T-helper 1 cell treated with Interleukin-12 subunit alpha and Interleukin-12 subunit beta and Interleukin-4 antibody, amounts not matched to agents 30 ng/mL and 1 ng/mL, for 36 hours (primary cell): ENCODE data around the gene FBXO42. TPM values are rescaled to one million over a fixed set of nuclear protein-coding genes. Genes with fewer than 3 reads are reported as not detected.

Experiments used
- intact Hi-C: fragments of 100-400 bp; cut with micrococcal nuclease; formaldehyde crosslinking; loops from one replicate; pipeline ENCODE4 v1.15.1; 2024
- total RNA-seq: library from RNA; stranded (reverse); gene quantifications from 2 replicates; pipeline ENCODE4 v1.2.3, GENCODE V29; 2022

The FBXO42 gene
- 20.0 and 20.1 TPM in 2 replicates for total RNA-seq

GRCh38 chr1:16351994-16352841, at the start of gene FBXO42:
TSS of gene FBXO42 (minus strand) at chr1:16352480. CDS start at chr1:16315418, 37,062 bp downstream.
- intact Hi-C loops, result loop anchor here (1.0 to 5.0 kb wide), 7 partner anchors 11 to 825 kb away; partner anchors contain the start of genes CPLANE2, DNAJC16, NECAP2 and SPEN

GRCh38 chr1:16398371-16398953, 46.2 kb upstream of the FBXO42 start:
- intact Hi-C loops, result no loop called here

GRCh38 chr1:16397120-16397519, 44.8 kb upstream of the FBXO42 start:
- intact Hi-C loops, result no loop called here

- intact Hi-C loops, result no loop called here
Measured at GRCh38 chr1:16396591-16396990, 44.3 kb upstream of the FBXO42 start.

- intact Hi-C loops, result no loop called here
Measured at GRCh38 chr1:16394977-16395376, 42.7 kb upstream of the FBXO42 start.

- intact Hi-C loops, result no loop called here
Measured at GRCh38 chr1:16393570-16394521, 41.6 kb upstream of the FBXO42 start.

GRCh38 chr1:16392740-16393569, 40.7 kb upstream of the FBXO42 start:
- intact Hi-C loops, result no loop called here

- intact Hi-C loops, result no loop called here
Measured at GRCh38 chr1:16391411-16391810, 39.1 kb upstream of the FBXO42 start.

- intact Hi-C loops, result loop anchor here (1.0 to 5.0 kb wide), 3 partner anchors 20 to 55 kb away; partner anchors contain the start of genes NECAP2 and SZRD1
Measured at GRCh38 chr1:16387201-16388188, 35.2 kb upstream of the FBXO42 start.

- intact Hi-C loops, result loop anchor here (1.0 to 5.0 kb wide), 3 partner anchors 19 to 56 kb away; partner anchors contain the start of genes NECAP2 and SZRD1
Measured at GRCh38 chr1:16386454-16387113, 34.3 kb upstream of the FBXO42 start.

GRCh38 chr1:16385659-16386453, 33.6 kb upstream of the FBXO42 start:
- intact Hi-C loops, result loop anchor here (5.0 kb wide), 1 partner anchor 56 kb away; the partner anchor contains the start of gene NECAP2

- intact Hi-C loops, result no loop called here
Measured at GRCh38 chr1:16383888-16384287, 31.6 kb upstream of the FBXO42 start.

- intact Hi-C loops, result no loop called here
Measured at GRCh38 chr1:16380868-16381267, 28.6 kb upstream of the FBXO42 start.

- intact Hi-C loops, result no loop called here
Measured at GRCh38 chr1:16378443-16378842, 26.2 kb upstream of the FBXO42 start.

GRCh38 chr1:16376971-16377370, 24.7 kb upstream of the FBXO42 start:
- intact Hi-C loops, result no loop called here

- intact Hi-C loops, result no loop called here
Measured at GRCh38 chr1:16375521-16376340, 23.5 kb upstream of the FBXO42 start.

- intact Hi-C loops, result no loop called here
Measured at GRCh38 chr1:16374266-16374665, 22.0 kb upstream of the FBXO42 start.
